ENCODE data around the gene KRT25.

The KRT25 gene

GRCh38 chr17:40755231-40755630, at the start of gene KRT25:
Gene KRT25 (minus strand): TSS chr17:40755331. CDS start chr17:40755271, 60 bp downstream.
- DNase-seq (ENCODE audit: low spot score): no peak

- DNase-seq (ENCODE audit: low spot score): peak; percentile 58
Measured at GRCh38 chr17:40803617-40804082, 48.5 kb upstream of the KRT25 start.

GRCh38 chr17:40801157-40801556, 46.0 kb upstream of the KRT25 start:
- no peak for DNase-seq (ENCODE audit: low spot score)

GRCh38 chr17:40800381-40800780, 45.2 kb upstream of the KRT25 start:
- no peak for DNase-seq (ENCODE audit: low spot score)

GRCh38 chr17:40799859-40800258, 44.7 kb upstream of the KRT25 start, which contains the start of gene KRT28:
Gene KRT28 (minus strand): TSS chr17:40799959. CDS start chr17:40799893, 66 bp downstream.
- DNase-seq (ENCODE audit: low spot score): no peak

- DNase-seq (ENCODE audit: low spot score): no peak
Measured at GRCh38 chr17:40796846-40797245, 41.7 kb upstream of the KRT25 start.

GRCh38 chr17:40795019-40795667, 40.0 kb upstream of the KRT25 start:
- no peak for DNase-seq (ENCODE audit: low spot score)

GRCh38 chr17:40794466-40794865, 39.3 kb upstream of the KRT25 start:
- no peak for DNase-seq (ENCODE audit: low spot score)

GRCh38 chr17:40793832-40794231, 38.7 kb upstream of the KRT25 start:
- DNase-seq (ENCODE audit: low spot score): no peak

- peak; percentile 47 for DNase-seq (ENCODE audit: low spot score)
Measured at GRCh38 chr17:40791787-40792436, 36.8 kb upstream of the KRT25 start.

GRCh38 chr17:40791111-40791510, 36.0 kb upstream of the KRT25 start:
- DNase-seq (ENCODE audit: low spot score): no peak

GRCh38 chr17:40782450-40782849, 27.3 kb upstream of the KRT25 start, which contains the start of gene KRT27:
Gene KRT27 (minus strand): TSS chr17:40782550. CDS start chr17:40782493, 57 bp downstream.
- DNase-seq (ENCODE audit: low spot score): no peak

GRCh38 chr17:40779181-40779909, 24.2 kb upstream of the KRT25 start:
- DNase-seq (ENCODE audit: low spot score): no peak

- peak; percentile 66 for DNase-seq (ENCODE audit: low spot score)
Measured at GRCh38 chr17:40778461-40778860, 23.3 kb upstream of the KRT25 start.

- peak; percentile 77 for DNase-seq (ENCODE audit: low spot score)
Measured at GRCh38 chr17:40777971-40778370, 22.8 kb upstream of the KRT25 start.

GRCh38 chr17:40777459-40777858, 22.3 kb upstream of the KRT25 start:
- no peak for DNase-seq (ENCODE audit: low spot score)

- DNase-seq (ENCODE audit: low spot score): no peak
Measured at GRCh38 chr17:40775945-40776344, 20.8 kb upstream of the KRT25 start.

- no peak for DNase-seq (ENCODE audit: low spot score)
Measured at GRCh38 chr17:40772101-40772500, 17.0 kb upstream of the KRT25 start, which contains the start of gene KRT26. Gene KRT26 (minus strand): TSS chr17:40772201. CDS start chr17:40772113, 88 bp downstream.

GRCh38 chr17:40765657-40766056, 10.5 kb upstream of the KRT25 start:
- no peak for DNase-seq (ENCODE audit: low spot score)

- DNase-seq (ENCODE audit: low spot score): no peak
Measured at GRCh38 chr17:40763752-40764151, 8.6 kb upstream of the KRT25 start.

- no peak for DNase-seq (ENCODE audit: low spot score)
Measured at GRCh38 chr17:40760105-40761016, 5.2 kb upstream of the KRT25 start.

GRCh38 chr17:40753804-40754203, 1.3 kb downstream of the KRT25 start:
- no peak for DNase-seq (ENCODE audit: low spot score)
